SK-N-SH treated with all-trans-retinoic acid at 6 μM for 48 hours (cell line): ENCODE results near the gene DENND1C.

Source experiments
- ATAC-seq: fragments of 200-7000 bp; cut with Tn5 transposase; 3 replicates; pipeline ENCODE4 v1.9.1; 2020; ENCODE audit warnings: mild to moderate bottlenecking, moderate library complexity
- BACH2 ChIP-seq: fragments of 250-450 bp; sonication (Bioruptor Pico); IDR thresholded peaks from 2 replicates; pipeline ENCODE4 v1.9.0; 2021; ENCODE audit warnings: mild to moderate bottlenecking, borderline replicate concordance
- CSDC2 ChIP-seq: fragments of 250-450 bp; sonication (Bioruptor Pico); IDR thresholded peaks from 2 replicates; pipeline ENCODE4 v1.5.0; 2020; ENCODE audit warnings: mild to moderate bottlenecking, moderate library complexity
- ESRRG ChIP-seq: fragments of 250-450 bp; sonication (Bioruptor Pico); IDR thresholded peaks from 2 replicates; pipeline ENCODE4 v1.6.1; 2021; ENCODE audit warnings: mild to moderate bottlenecking
- GLIS3 ChIP-seq: fragments of 250-450 bp; sonication (Bioruptor Pico); IDR thresholded peaks from 2 replicates; pipeline ENCODE4 v1.5.0; 2020; ENCODE audit warnings: mild to moderate bottlenecking, moderate library complexity
- ISL1 ChIP-seq: fragments of 250-450 bp; sonication (Bioruptor Pico); IDR thresholded peaks from 2 replicates; pipeline ENCODE4 v2.1.2; 2022; ENCODE audit warnings: mild to moderate bottlenecking, moderate library complexity
- OSR1 ChIP-seq: fragments of 250-450 bp; sonication (Bioruptor Pico); IDR thresholded peaks from 2 replicates; pipeline ENCODE4 v1.8.0; 2022; ENCODE audit warnings: moderate library complexity, mild to moderate bottlenecking, inconsistent platforms
- PATZ1 ChIP-seq: fragments of 250-450 bp; sonication (Bioruptor Pico); IDR thresholded peaks from 2 replicates; pipeline ENCODE4 v1.8.0; 2020; ENCODE audit warnings: mild to moderate bottlenecking, moderate library complexity, borderline replicate concordance
- POU6F1 ChIP-seq: fragments of 250-450 bp; sonication (Bioruptor Pico); IDR thresholded peaks from 2 replicates; pipeline ENCODE4 v1.8.0; 2021; ENCODE audit warnings: low read depth, mild to moderate bottlenecking, moderate library complexity, borderline replicate concordance
- PPARA ChIP-seq: fragments of 250-450 bp; sonication (Bioruptor Pico); IDR thresholded peaks from 2 replicates; pipeline ENCODE4 v1.5.0; 2020; ENCODE audit warnings: mild to moderate bottlenecking, borderline replicate concordance
- RARB ChIP-seq: fragments of 250-450 bp; sonication (Bioruptor Pico); IDR thresholded peaks from 2 replicates; pipeline ENCODE4 v1.8.0; 2021; ENCODE audit warnings: mild to moderate bottlenecking, moderate library complexity
- TCF4 ChIP-seq: fragments of 250-450 bp; sonication (Bioruptor Pico); IDR thresholded peaks from 2 replicates; pipeline ENCODE4 v1.8.0; 2021; ENCODE audit warnings: mild to moderate bottlenecking, moderate library complexity, borderline replicate concordance
- TOX ChIP-seq: fragments of 250-450 bp; sonication (Bioruptor Pico); IDR thresholded peaks from 2 replicates; pipeline ENCODE4 v1.8.0; 2021; ENCODE audit warnings: mild to moderate bottlenecking, moderate library complexity, borderline replicate concordance
- ZFP3 ChIP-seq: fragments of 250-450 bp; sonication (Bioruptor Pico); IDR thresholded peaks from 2 replicates; pipeline ENCODE4 v1.5.0; 2020; ENCODE audit warnings: mild to moderate bottlenecking, moderate library complexity
- ZFP30 ChIP-seq: fragments of 450-650 bp; formaldehyde crosslinking; IDR thresholded peaks from 2 replicates; pipeline ENCODE4 v1.5.0; 2022; ENCODE audit warnings: mild to moderate bottlenecking, moderate library complexity
- ZNF565 ChIP-seq: fragments of 450-650 bp; formaldehyde crosslinking; conservative IDR thresholded peaks from 2 replicates; pipeline ENCODE4 v1.5.0; 2020; ENCODE audit warnings: low read depth, mild to moderate bottlenecking, moderate library complexity
- ZNF70 ChIP-seq: fragments of 450-650 bp; formaldehyde crosslinking; IDR thresholded peaks from 2 replicates; pipeline ENCODE4 v1.5.0; 2020; ENCODE audit warnings: mild to moderate bottlenecking, moderate library complexity
- ZNF8 ChIP-seq: fragments of 450-650 bp; formaldehyde crosslinking; IDR thresholded peaks from 2 replicates; pipeline ENCODE4 v1.5.0; 2020; ENCODE audit warnings: mild to moderate bottlenecking, moderate library complexity
- TF ChIP-seq, protein P1 (sequence below): fragments of 250-450 bp; sonication (Bioruptor Pico); IDR thresholded peaks from 2 replicates; pipeline ENCODE4 v1.5.1; 2021; ENCODE audit warnings: mild to moderate bottlenecking, moderate library complexity
- TF ChIP-seq, protein P2 (sequence below): fragments of 250-450 bp; sonication (Bioruptor Pico); IDR thresholded peaks from 2 replicates; pipeline ENCODE4 v1.5.1; 2020; ENCODE audit warnings: low read depth, mild to moderate bottlenecking, moderate library complexity
- TF ChIP-seq, protein P3 (sequence below): fragments of 250-450 bp; sonication (Bioruptor Pico); IDR thresholded peaks from 2 replicates; pipeline ENCODE4 v1.5.0; 2020; ENCODE audit warnings: mild to moderate bottlenecking, moderate library complexity

Gene DENND1C

GRCh38 chr19:6528544-6529121, 47.0 kb upstream of the DENND1C start:
- TF ChIP-seq CSDC2 (CRISPR knock-in tag) = no peak
- TF ChIP-seq, protein P1, sequence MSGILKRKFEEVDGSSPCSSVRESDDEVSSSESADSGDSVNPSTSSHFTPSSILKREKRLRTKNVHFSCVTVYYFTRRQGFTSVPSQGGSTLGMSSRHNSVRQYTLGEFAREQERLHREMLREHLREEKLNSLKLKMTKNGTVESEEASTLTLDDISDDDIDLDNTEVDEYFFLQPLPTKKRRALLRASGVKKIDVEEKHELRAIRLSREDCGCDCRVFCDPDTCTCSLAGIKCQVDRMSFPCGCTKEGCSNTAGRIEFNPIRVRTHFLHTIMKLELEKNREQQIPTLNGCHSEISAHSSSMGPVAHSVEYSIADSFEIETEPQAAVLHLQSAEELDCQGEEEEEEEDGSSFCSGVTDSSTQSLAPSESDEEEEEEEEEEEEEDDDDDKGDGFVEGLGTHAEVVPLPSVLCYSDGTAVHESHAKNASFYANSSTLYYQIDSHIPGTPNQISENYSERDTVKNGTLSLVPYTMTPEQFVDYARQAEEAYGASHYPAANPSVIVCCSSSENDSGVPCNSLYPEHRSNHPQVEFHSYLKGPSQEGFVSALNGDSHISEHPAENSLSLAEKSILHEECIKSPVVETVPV = no peak
- no peak for TF ChIP-seq ZNF565 (CRISPR knock-in tag)
- no peak for TF ChIP-seq ZNF70
- TF ChIP-seq, protein P2, sequence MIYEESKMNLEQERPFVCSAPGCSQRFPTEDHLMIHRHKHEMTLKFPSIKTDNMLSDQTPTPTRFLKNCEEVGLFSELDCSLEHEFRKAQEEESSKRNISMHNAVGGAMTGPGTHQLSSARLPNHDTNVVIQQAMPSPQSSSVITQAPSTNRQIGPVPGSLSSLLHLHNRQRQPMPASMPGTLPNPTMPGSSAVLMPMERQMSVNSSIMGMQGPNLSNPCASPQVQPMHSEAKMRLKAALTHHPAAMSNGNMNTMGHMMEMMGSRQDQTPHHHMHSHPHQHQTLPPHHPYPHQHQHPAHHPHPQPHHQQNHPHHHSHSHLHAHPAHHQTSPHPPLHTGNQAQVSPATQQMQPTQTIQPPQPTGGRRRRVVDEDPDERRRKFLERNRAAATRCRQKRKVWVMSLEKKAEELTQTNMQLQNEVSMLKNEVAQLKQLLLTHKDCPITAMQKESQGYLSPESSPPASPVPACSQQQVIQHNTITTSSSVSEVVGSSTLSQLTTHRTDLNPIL = no peak
- TF ChIP-seq PATZ1 (CRISPR knock-in tag) = no peak
- TF ChIP-seq, all 23 proteins: peak for 0
- ATAC-seq = no peak

GRCh38 chr19:6527893-6528543, 46.4 kb upstream of the DENND1C start:
- ATAC-seq = no peak
- no peak for TF ChIP-seq CSDC2 (CRISPR knock-in tag)
- TF ChIP-seq TOX (CRISPR knock-in tag) = no peak
- no peak for TF ChIP-seq ZFP30 (CRISPR knock-in tag)
- TF ChIP-seq BACH2 = no peak

DNA sequence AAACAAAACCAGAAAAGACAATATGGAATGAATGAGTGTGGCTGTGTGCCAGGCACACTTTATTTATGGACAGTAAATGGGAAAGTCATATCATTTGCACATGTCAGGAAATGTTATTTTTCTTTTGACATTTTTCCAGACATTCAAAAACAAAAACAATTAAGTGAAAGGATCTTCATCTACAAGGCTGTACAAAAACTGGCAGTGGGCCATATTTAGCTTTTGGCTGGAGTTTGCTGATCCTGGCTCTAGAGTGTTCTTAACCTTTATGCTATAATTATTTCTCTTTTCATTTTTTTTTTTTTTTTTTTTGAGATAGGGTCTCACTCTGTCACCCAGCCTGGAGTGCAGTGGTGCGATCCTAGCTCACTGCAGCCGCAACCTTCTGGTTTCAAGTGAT, 42.7 kb upstream of the DENND1C start:
- ATAC-seq = no peak

DNA sequence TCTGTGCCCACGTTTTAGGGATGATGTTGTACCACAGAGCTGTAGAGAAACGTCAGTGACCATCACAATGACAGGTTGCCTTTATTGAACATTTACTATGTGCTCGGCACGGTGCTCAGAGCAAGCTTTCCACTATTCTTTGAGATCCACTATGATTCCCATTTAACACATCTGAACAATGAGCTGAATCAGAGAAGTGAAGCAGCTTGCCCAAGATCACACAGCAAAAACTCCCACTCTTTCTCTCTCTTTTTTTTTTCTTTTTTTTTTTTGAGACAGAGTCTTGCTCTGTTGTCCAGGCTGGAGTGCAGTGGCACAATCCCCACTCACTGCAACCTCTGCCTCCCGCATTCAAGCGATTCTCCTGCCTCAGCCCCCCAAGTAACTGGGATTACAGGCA, 41.1 kb upstream of the DENND1C start:
- TF ChIP-seq GLIS3 (CRISPR knock-in tag) (no peak), BACH2 (no peak), ISL1 (no peak)
- ATAC-seq = no peak

More for the DNA sequence above, 42.7 kb upstream of the DENND1C start:
- TF ChIP-seq, protein P2 = no peak

DNA sequence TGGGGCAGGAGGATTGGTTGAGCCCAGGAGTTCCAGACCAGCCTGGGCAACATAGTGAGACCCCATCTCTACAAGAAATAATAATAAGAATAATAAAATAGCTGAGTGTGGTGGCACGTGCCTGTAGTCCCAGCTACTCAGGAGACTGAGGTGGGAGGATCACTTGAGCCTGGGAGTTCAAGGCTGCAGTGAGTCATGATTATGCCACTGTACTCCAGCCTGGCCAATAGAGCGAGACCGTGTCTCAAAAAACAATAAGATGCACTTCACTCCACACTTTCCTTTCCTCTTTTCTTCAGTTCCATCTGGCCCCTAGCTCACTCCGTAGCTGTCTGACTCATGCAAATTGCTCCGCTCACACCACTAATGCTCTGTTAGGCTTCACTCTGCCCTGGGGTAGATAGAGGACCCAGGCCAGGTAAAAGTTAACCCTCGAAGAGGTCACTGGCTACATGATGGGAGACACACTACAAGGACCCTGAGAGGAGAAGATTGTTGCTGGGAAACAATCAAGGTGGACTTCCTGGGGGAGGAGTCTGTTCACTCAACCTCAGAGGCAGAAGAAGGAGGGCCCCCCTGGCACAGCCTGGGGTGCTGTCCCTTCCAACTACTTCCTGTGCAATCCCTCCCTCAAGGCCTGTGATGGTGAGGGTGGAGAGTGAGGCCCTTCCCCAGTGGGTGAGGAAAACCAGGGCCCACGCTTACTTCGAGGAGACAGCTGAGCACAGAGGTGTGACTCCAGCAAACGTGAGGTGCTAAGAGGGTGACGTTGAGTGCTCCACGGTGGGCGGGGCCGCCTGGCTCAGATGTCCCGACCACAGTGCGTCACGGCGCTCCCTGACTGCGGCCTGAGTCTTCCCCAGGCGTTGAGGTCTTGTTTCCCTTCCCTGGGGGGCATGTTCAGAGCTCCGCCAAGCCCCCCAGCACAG, 40.4 kb upstream of the DENND1C start:
- no peak for ATAC-seq

More for the DNA sequence above, 40.4 kb upstream of the DENND1C start:
- TF ChIP-seq GLIS3 (CRISPR knock-in tag) (no peak), ZFP3 (CRISPR knock-in tag) (no peak), CSDC2 (CRISPR knock-in tag) (no peak), POU6F1 (CRISPR knock-in tag) (no peak), ESRRG (no peak), ZNF8 (CRISPR knock-in tag) (no peak), TCF4 (CRISPR knock-in tag) (no peak), ZNF565 (CRISPR knock-in tag) (no peak), PPARA (CRISPR knock-in tag) (no peak), OSR1 (CRISPR knock-in tag) (no peak), BACH2 (no peak), ISL1 (no peak), RARB (CRISPR knock-in tag) (no peak)
- TF ChIP-seq, protein P3, sequence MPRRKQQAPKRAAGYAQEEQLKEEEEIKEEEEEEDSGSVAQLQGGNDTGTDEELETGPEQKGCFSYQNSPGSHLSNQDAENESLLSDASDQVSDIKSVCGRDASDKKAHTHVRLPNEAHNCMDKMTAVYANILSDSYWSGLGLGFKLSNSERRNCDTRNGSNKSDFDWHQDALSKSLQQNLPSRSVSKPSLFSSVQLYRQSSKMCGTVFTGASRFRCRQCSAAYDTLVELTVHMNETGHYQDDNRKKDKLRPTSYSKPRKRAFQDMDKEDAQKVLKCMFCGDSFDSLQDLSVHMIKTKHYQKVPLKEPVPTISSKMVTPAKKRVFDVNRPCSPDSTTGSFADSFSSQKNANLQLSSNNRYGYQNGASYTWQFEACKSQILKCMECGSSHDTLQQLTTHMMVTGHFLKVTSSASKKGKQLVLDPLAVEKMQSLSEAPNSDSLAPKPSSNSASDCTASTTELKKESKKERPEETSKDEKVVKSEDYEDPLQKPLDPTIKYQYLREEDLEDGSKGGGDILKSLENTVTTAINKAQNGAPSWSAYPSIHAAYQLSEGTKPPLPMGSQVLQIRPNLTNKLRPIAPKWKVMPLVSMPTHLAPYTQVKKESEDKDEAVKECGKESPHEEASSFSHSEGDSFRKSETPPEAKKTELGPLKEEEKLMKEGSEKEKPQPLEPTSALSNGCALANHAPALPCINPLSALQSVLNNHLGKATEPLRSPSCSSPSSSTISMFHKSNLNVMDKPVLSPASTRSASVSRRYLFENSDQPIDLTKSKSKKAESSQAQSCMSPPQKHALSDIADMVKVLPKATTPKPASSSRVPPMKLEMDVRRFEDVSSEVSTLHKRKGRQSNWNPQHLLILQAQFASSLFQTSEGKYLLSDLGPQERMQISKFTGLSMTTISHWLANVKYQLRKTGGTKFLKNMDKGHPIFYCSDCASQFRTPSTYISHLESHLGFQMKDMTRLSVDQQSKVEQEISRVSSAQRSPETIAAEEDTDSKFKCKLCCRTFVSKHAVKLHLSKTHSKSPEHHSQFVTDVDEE = no peak
- TF ChIP-seq, protein P1 = no peak
